ENCODE results near the gene PA2G4. TPM values are rescaled to one million over a fixed set of nuclear protein-coding genes. Genes with fewer than 3 reads are reported as not detected.
"Not testable (repeated sequence)": the region's sequence is repeated elsewhere in the genome, so short reads cannot be mapped to it uniquely, and the experiment has no call there.

The PA2G4 gene
- total RNA-seq (10 to 100 TPM; 51.0 to 61.0 TPM), total RNA-seq (43.4 to 446 (median 77.7) reads per million in 172 experiments)
- polyA plus RNA-seq (2013, experiment 1 of 2) = 124 TPM
- polyA plus RNA-seq (2013, experiment 2 of 2) = 101 TPM

- no peaks in the 10 kb centered on the region for H3K27me3 Mint-ChIP-seq
Observed at GRCh38 chr12:56104109-56104814, at the start of gene PA2G4. PA2G4 (plus strand) TSS chr12:56104559; CDS start chr12:56104738, 179 bp downstream.

GRCh38 chr12:56059964-56060363 is 44.4 kb upstream of the PA2G4 start:
- H3K4me1 Mint-ChIP-seq (ENCODE audit: low read depth); intact Hi-C loops (cut with DNase I, micrococcal nuclease); H3K27ac Mint-ChIP-seq; H3K27ac ChIP-seq (ENCODE audit: low read depth in 1 of 2, low read length in 2 of 2); ATAC-seq (ENCODE audit: poor library complexity); H3K9me3 ChIP-seq (ENCODE audit: control insufficient read depth in 1 of 2, insufficient read depth in 1 of 2, low read length in 2 of 2); H3K27me3 Mint-ChIP-seq; H3K4me3 Mint-ChIP-seq; H3K4me3 ChIP-seq (ENCODE audit: low read length); H3K36me3 Mint-ChIP-seq (ENCODE audit: low read depth); H3K27me3 ChIP-seq (ENCODE audit: control insufficient read depth in 1 of 2, insufficient read depth in 2 of 2, low read length in 2 of 2); H3K9me3 Mint-ChIP-seq; H3K4me1 ChIP-seq (ENCODE audit: insufficient read depth, low read length); H3K36me3 ChIP-seq (ENCODE audit: insufficient read depth, low read length); DNase-seq: not testable (repeated sequence)
- ChIA-PET POLR2A (interaction anchor here (0.6 kb wide), 1 partner anchor 131 kb away, joined by 3 read pairs; no protein-coding TSS in a partner anchor), CTCF (interaction anchor here (2.5 kb wide), 1 partner anchor 13 kb away, joined by 8 read pairs; no protein-coding TSS in a partner anchor)

More at GRCh38 chr12:56104109-56104814, at the start of gene PA2G4:
- no peaks in the 10 kb centered on the region for H3K9me3 ChIP-seq (ENCODE audit: control insufficient read depth in 1 of 2, insufficient read depth in 1 of 2, low read length in 2 of 2)
- peak within 1 kb of the TSS; percentile 93 for H3K4me3 Mint-ChIP-seq
- H3K36me3 Mint-ChIP-seq (ENCODE audit: low read depth) = peaks cover 50% of the 10 kb centered on the region
- peaks cover 28% of the 10 kb centered on the region for H3K36me3 ChIP-seq (ENCODE audit: insufficient read depth, low read length)
- POLR2A ChIA-PET = interaction anchor here (0.7 to 6.3 kb wide), 48 partner anchors 9 to 584 kb away, joined by 3 to 233 read pairs (median 5); partner anchors contain the start of genes ANKRD52, BAZ2A, CNPY2 and CS
- peaks cover 67% of the 10 kb centered on the region for H3K4me1 Mint-ChIP-seq (ENCODE audit: low read depth)
- intact Hi-C loops (cut with DNase I, micrococcal nuclease) = loop anchor here (1.0 to 10.0 kb wide), 6 partner anchors 12 to 369 kb away; partner anchors contain the start of genes DNAJC14 (in 2 of the 2) and RPL41 (in 2 of the 2)
- peak within 1 kb of the TSS; percentile 63 to 95 for H3K27ac ChIP-seq (ENCODE audit: low read depth in 1 of 2, low read length in 2 of 2)
- DNase-seq (peak; percentile 89 to 99 (median 96)), ATAC-seq (ENCODE audit: poor library complexity) (peak; percentile 88)
- H3K27ac Mint-ChIP-seq = peak within 1 kb of the TSS; percentile 100
- H3K4me1 ChIP-seq (ENCODE audit: insufficient read depth, low read length) = peaks cover 48% of the 10 kb centered on the region
- H3K27me3 ChIP-seq (ENCODE audit: control insufficient read depth in 1 of 2, insufficient read depth in 2 of 2, low read length in 2 of 2) = no peaks in the 10 kb centered on the region
- H3K9me3 Mint-ChIP-seq = no peaks in the 10 kb centered on the region
- CTCF ChIA-PET = interaction anchor here (0.8 to 4.9 kb wide), 11 partner anchors 11 to 365 kb away, joined by 3 to 32 read pairs (median 4); partner anchors contain the start of genes ERBB3, MYL6B, SMARCC2 and ZC3H10
- TF ChIP-seq CTCF (IDR thresholded peaks at IDR 0.05) = no peak
- H3K4me3 ChIP-seq (ENCODE audit: low read length) = peak within 1 kb of the TSS; percentile 90

- Mint-ChIP-seq H3K27me3 (no peaks in the 10 kb centered on the region), H3K9me3 (no peaks in the 10 kb centered on the region), H3K27ac (no peak overlapping the region), H3K36me3 (ENCODE audit: low read depth) (no peaks in the 10 kb centered on the region), H3K4me3 (no peak overlapping the region), H3K4me1 (ENCODE audit: low read depth) (no peaks in the 10 kb centered on the region)
- H3K36me3 ChIP-seq (ENCODE audit: insufficient read depth, low read length) = no peaks in the 10 kb centered on the region
- no peaks in the 10 kb centered on the region for H3K4me1 ChIP-seq (ENCODE audit: insufficient read depth, low read length)
- DNase-seq (no peak), ATAC-seq (ENCODE audit: poor library complexity) (no peak)
- ChIA-PET POLR2A (no interaction called here), CTCF (interaction anchor here (0.8 to 2.5 kb wide), 2 partner anchors 15 to 24 kb away, joined by 3 to 8 read pairs; no protein-coding TSS in a partner anchor)
- no peak overlapping the region for H3K27ac ChIP-seq (ENCODE audit: low read depth in 1 of 2, low read length in 2 of 2)
- no peak overlapping the region for H3K4me3 ChIP-seq (ENCODE audit: low read length)
- H3K9me3 ChIP-seq (ENCODE audit: control insufficient read depth in 1 of 2, insufficient read depth in 1 of 2, low read length in 2 of 2) = no peaks in the 10 kb centered on the region
- no peak for TF ChIP-seq CTCF (IDR thresholded peaks at IDR 0.05)
- intact Hi-C loops (cut with DNase I, micrococcal nuclease) = no loop called here
- no peaks in the 10 kb centered on the region for H3K27me3 ChIP-seq (ENCODE audit: control insufficient read depth in 1 of 2, insufficient read depth in 2 of 2, low read length in 2 of 2)
Observed at GRCh38 chr12:56061982-56062381, 42.4 kb upstream of the PA2G4 start.
